ENCODE measurements around the gene PLA2G4B. TPM values are rescaled to one million over a fixed set of nuclear protein-coding genes. Genes with fewer than 3 reads are reported as not detected.

PLA2G4B gene
- total RNA-seq, 1 experiment from 2014 or later = 11.0 TPM

DNA sequence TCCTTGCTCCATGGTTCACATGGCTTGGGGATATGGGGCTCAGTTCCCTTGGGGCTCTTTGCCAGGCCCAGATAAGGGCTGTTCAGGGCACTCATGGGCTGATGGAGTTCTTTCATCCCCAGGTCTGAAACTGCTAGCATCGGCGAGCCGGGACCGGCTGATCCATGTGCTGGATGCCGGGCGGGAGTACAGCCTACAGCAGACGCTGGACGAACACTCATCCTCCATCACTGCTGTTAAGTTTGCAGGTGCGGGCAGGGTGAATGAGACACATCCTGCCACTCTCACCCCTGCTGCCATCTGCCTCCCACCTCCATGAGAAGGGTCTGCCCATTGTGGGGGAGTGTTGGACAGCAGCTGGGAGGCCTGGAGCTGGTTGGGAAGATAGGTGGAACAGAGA lies 21.9 kb upstream of the PLA2G4B start (continued):
- TF ChIP-seq, protein P1, sequence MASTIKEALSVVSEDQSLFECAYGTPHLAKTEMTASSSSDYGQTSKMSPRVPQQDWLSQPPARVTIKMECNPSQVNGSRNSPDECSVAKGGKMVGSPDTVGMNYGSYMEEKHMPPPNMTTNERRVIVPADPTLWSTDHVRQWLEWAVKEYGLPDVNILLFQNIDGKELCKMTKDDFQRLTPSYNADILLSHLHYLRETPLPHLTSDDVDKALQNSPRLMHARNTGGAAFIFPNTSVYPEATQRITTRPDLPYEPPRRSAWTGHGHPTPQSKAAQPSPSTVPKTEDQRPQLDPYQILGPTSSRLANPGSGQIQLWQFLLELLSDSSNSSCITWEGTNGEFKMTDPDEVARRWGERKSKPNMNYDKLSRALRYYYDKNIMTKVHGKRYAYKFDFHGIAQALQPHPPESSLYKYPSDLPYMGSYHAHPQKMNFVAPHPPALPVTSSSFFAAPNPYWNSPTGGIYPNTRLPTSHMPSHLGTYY (CRISPR knock-in tag; IDR thresholded peaks at IDR 0.05) = no peak

DNA sequence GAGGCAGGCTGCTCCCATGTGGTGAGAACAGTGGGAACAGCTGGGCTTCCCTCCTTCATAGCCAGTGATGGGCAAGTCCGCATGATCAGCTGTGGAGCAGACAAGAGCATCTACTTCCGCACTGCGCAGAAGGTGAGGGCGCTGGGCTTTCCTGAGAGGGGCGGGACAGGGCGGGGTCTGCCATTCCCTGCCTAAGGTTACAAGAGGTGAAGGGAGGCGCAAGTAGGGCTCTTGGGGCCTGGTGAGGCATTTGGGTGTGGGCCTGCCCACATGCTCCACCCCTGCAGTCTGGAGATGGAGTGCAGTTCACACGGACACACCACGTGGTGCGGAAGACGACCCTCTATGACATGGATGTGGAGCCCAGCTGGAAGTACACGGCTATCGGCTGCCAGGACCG lies 21.3 kb upstream of the PLA2G4B start:
- H3K4me1 Mint-ChIP-seq = no peaks in the 10 kb centered on the region
- ChIA-PET CTCF (interaction anchor here (1.0 to 1.5 kb wide), 2 partner anchors 45 to 214 kb away, joined by 3 to 4 read pairs; no protein-coding TSS in a partner anchor), POLR2A (interaction anchor here (0.6 kb wide), 1 partner anchor 224 kb away, joined by 3 read pairs; no protein-coding TSS in a partner anchor)
- TF ChIP-seq ELF4 (CRISPR knock-in tag; IDR thresholded peaks at IDR 0.05; ENCODE audit: low read depth) (no peak), TCF7 (CRISPR knock-in tag; IDR thresholded peaks at IDR 0.05; ENCODE audit: low read depth) (no peak), NR2C2 (CRISPR knock-in tag; IDR thresholded peaks at IDR 0.05) (no peak), HMGA2 (CRISPR knock-in tag; IDR thresholded peaks at IDR 0.05) (no peak), TP53 (CRISPR knock-in tag; IDR thresholded peaks at IDR 0.05) (no peak), ZNF671 (CRISPR knock-in tag; IDR thresholded peaks at IDR 0.05) (no peak), ZNF416 (CRISPR knock-in tag; IDR thresholded peaks at IDR 0.05) (no peak), ESRRA (CRISPR knock-in tag; IDR thresholded peaks at IDR 0.05; ENCODE audit: borderline replicate concordance) (no peak), GRHL2 (CRISPR knock-in tag; IDR thresholded peaks at IDR 0.05; ENCODE audit: insufficient replicate concordance, severe bottlenecking) (no peak), NR3C1 (CRISPR knock-in tag; conservative IDR thresholded peaks at IDR 0.05; ENCODE audit: low read depth) (no peak), PRRX2 (CRISPR knock-in tag; IDR thresholded peaks at IDR 0.05) (no peak)
- TF ChIP-seq, protein P2, sequence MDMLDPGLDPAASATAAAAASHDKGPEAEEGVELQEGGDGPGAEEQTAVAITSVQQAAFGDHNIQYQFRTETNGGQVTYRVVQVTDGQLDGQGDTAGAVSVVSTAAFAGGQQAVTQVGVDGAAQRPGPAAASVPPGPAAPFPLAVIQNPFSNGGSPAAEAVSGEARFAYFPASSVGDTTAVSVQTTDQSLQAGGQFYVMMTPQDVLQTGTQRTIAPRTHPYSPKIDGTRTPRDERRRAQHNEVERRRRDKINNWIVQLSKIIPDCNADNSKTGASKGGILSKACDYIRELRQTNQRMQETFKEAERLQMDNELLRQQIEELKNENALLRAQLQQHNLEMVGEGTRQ (CRISPR knock-in tag; IDR thresholded peaks at IDR 0.05) = no peak
- TF ChIP-seq, protein P3, sequence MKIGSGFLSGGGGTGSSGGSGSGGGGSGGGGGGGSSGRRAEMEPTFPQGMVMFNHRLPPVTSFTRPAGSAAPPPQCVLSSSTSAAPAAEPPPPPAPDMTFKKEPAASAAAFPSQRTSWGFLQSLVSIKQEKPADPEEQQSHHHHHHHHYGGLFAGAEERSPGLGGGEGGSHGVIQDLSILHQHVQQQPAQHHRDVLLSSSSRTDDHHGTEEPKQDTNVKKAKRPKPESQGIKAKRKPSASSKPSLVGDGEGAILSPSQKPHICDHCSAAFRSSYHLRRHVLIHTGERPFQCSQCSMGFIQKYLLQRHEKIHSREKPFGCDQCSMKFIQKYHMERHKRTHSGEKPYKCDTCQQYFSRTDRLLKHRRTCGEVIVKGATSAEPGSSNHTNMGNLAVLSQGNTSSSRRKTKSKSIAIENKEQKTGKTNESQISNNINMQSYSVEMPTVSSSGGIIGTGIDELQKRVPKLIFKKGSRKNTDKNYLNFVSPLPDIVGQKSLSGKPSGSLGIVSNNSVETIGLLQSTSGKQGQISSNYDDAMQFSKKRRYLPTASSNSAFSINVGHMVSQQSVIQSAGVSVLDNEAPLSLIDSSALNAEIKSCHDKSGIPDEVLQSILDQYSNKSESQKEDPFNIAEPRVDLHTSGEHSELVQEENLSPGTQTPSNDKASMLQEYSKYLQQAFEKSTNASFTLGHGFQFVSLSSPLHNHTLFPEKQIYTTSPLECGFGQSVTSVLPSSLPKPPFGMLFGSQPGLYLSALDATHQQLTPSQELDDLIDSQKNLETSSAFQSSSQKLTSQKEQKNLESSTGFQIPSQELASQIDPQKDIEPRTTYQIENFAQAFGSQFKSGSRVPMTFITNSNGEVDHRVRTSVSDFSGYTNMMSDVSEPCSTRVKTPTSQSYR (CRISPR knock-in tag; IDR thresholded peaks at IDR 0.05) = no peak
- TF ChIP-seq, protein P4, sequence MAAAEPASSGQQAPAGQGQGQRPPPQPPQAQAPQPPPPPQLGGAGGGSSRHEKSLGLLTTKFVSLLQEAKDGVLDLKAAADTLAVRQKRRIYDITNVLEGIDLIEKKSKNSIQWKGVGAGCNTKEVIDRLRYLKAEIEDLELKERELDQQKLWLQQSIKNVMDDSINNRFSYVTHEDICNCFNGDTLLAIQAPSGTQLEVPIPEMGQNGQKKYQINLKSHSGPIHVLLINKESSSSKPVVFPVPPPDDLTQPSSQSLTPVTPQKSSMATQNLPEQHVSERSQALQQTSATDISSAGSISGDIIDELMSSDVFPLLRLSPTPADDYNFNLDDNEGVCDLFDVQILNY (CRISPR knock-in tag; IDR thresholded peaks at IDR 0.05) = no peak
- TF ChIP-seq, protein P5, sequence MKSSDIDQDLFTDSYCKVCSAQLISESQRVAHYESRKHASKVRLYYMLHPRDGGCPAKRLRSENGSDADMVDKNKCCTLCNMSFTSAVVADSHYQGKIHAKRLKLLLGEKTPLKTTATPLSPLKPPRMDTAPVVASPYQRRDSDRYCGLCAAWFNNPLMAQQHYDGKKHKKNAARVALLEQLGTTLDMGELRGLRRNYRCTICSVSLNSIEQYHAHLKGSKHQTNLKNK (CRISPR knock-in tag; IDR thresholded peaks at IDR 0.05) = no peak
- TF ChIP-seq, protein P6, sequence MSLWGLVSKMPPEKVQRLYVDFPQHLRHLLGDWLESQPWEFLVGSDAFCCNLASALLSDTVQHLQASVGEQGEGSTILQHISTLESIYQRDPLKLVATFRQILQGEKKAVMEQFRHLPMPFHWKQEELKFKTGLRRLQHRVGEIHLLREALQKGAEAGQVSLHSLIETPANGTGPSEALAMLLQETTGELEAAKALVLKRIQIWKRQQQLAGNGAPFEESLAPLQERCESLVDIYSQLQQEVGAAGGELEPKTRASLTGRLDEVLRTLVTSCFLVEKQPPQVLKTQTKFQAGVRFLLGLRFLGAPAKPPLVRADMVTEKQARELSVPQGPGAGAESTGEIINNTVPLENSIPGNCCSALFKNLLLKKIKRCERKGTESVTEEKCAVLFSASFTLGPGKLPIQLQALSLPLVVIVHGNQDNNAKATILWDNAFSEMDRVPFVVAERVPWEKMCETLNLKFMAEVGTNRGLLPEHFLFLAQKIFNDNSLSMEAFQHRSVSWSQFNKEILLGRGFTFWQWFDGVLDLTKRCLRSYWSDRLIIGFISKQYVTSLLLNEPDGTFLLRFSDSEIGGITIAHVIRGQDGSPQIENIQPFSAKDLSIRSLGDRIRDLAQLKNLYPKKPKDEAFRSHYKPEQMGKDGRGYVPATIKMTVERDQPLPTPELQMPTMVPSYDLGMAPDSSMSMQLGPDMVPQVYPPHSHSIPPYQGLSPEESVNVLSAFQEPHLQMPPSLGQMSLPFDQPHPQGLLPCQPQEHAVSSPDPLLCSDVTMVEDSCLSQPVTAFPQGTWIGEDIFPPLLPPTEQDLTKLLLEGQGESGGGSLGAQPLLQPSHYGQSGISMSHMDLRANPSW (CRISPR knock-in tag; conservative IDR thresholded peaks at IDR 0.05; ENCODE audit: low read depth) = no peak
- H3K27ac Mint-ChIP-seq = no peak overlapping the region
- no peak overlapping the region for H3K4me3 Mint-ChIP-seq
- no peaks in the 10 kb centered on the region for H3K36me3 Mint-ChIP-seq
- DNase-seq (ENCODE audit: low spot score) (no peak), ATAC-seq (no peak)
- no peaks in the 10 kb centered on the region for H3K27me3 Mint-ChIP-seq (ENCODE audit: low read depth)
- H3K9me3 Mint-ChIP-seq = no peaks in the 10 kb centered on the region
